HCEC 1CT (cell line): ENCODE data around the gene PITRM1.

Experiments
- DNase-seq: peaks from one replicate; pipeline ENCODE4 v3.0.0-alpha.2; 2017

PITRM1 gene

GRCh38 chr10:3099291-3100092 lies 73.1 kb downstream of the PITRM1 start:
- DNase-seq = peak; percentile 88

DNA sequence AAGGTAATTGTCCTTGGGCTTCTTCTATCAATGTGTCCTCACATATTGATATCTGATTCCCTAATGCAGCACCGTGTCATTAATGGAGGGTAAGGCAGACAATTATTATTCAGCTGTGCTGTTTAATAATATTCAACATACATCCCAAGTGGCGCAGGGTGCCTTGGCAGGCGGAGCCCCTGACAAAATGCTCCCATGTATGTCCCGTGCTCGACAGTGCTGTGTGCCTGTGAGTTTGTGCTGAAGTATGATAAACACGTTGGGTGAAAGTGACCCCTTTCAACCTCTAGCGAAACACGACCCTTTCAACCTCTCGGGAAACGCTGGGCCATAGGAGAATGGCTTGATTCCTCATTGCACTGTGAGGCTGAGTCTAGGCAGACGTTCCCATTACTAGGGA lies 73.9 kb downstream of the PITRM1 start:
- DNase-seq = no peak

- DNase-seq = no peak
These were observed 75.4 kb downstream of the PITRM1 start for GRCh38 chr10:3097160-3097559.

DNA sequence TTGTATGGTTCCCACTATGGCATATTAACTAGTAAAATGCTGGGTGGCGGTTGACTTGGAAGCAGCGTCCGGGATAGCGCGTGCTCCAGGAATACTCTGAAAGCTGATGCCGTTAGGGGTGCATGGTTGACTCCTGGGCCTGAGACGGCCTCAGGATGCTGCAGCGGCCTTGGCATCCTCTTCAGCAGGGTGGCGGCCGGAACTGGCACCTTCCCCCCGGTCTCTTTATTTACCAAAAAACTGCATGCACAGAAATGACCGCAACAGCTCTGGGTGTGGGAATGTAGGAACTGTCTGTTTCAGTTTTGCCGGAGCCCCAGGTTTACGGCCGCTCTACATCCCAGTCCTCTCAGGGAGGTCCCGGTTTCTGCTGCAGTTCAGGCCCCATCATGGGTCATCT lies 76.4 kb downstream of the PITRM1 start:
- no peak for DNase-seq

GRCh38 chr10:3095373-3096139 lies 77.0 kb downstream of the PITRM1 start:
- DNase-seq = peak; percentile 99

DNA sequence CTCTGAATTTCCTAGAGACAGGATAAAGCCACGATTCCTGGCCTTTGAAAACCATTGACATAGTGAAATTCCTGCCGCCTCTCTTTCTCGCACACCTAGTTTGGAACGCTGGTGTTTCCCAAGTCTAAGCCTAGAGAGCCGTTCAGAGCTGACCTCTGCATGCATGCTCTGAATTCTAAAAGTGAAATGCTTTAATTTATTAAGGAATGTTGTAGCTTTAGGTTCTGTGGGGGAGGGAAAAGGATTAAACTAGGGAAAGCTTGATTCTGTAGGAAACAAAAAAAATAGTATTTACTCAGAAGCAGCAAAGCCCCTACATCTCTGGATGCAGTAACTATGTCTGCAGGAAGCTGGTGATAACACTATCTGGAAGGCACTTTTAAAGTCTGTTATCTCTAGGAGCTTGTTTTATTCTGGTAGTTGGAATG lies 78.0 kb downstream of the PITRM1 start:
- DNase-seq = no peak

DNA sequence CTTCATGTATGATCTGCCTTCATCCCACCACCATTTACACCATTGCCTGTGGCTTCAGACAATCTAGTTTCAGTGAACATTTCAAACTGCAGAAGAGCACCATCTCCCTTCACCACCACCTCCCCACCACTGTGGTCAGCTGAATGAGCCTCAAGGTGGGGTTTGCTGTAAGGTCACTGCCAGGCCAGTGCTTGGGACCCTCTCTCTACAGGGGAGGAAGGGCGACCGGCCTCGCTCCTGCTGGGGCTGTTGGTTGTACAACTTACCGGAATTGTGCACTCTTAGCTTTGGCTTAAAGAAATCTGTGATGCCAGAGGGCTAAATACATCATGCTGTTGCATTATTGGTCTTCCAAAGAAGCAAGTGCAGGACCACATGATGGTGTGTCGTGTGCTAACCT lies 78.6 kb downstream of the PITRM1 start:
- no peak for DNase-seq

GRCh38 chr10:3091921-3092320 lies 80.7 kb downstream of the PITRM1 start:
- DNase-seq = no peak

GRCh38 chr10:3090914-3091787 lies 81.4 kb downstream of the PITRM1 start:
- peak; percentile 93 for DNase-seq

- no peak for DNase-seq
These were observed 82.2 kb downstream of the PITRM1 start for GRCh38 chr10:3090388-3090787.
